Caco-2 (cell line): Measurements from ENCODE around the gene MAML2. TPM values are rescaled to one million over a fixed set of nuclear protein-coding genes. Genes with fewer than 3 reads are reported as not detected.

Experiments used
- BruUV-seq: library from RNA; stranded (reverse); fragments of 400-500 nt; replicated peaks from 2 replicates; lab custom pipeline; 2021; lab: Mats Ljungman, UMichigan
- CTCF ChIA-PET: fragments of 300-600 bp; sonication (Branson Sonifier 250); formaldehyde crosslinking; loops from one replicate; lab custom pipeline; 2022; ENCODE audit warnings: antibody characterized with exemption; lab: Charles Lee
- POLR2A ChIA-PET: fragments of 300-600 bp; sonication (Branson Sonifier 250); formaldehyde crosslinking; loops from one replicate; lab custom pipeline; 2022; ENCODE audit warnings: antibody characterized with exemption; lab: Charles Lee
- DNase-seq, 2 experiments: peaks; one replicate each; pipeline versions ENCODE4 v3.0.0 to v3.0.0-alpha.2; 2020 to 2022
- H3K27me3 ChIP-seq: replicated peaks from 2 replicates; pipeline ENCODE4 v1.6.0; 2011; ENCODE audit warnings: low read length; ENCODE audit not compliant: control insufficient read depth, insufficient read depth
- H3K36me3 ChIP-seq: 2 replicates; pipeline ENCODE4 v1.5.1; 2011; ENCODE audit warnings: low read length; ENCODE audit not compliant: control insufficient read depth, insufficient read depth
- H3K4me1 ChIP-seq: fragments of 250-450 bp; sonication (Bioruptor Pico); 2 replicates; pipeline ENCODE4 v1.5.1; 2020; ENCODE audit warnings: mild to moderate bottlenecking
- H3K4me3 ChIP-seq: 2 replicates; pipeline ENCODE4 v1.5.1; 2011; ENCODE audit warnings: low read depth, mild to moderate bottlenecking, control low read depth, low read length
- H3K9me3 ChIP-seq: fragments of 250-450 bp; sonication (Bioruptor Pico); 2 replicates; pipeline ENCODE4 v1.5.1; 2020; ENCODE audit warnings: mild to moderate bottlenecking, moderate library complexity
- H3K27ac Mint-ChIP-seq: one replicate; pipeline ENCODE4 v1.8.0; 2022; ENCODE audit warnings: mixed read lengths; ENCODE audit not compliant: unreplicated experiment
- H3K27me3 Mint-ChIP-seq: one replicate; pipeline ENCODE4 v1.8.0; 2022; ENCODE audit warnings: mixed read lengths; ENCODE audit not compliant: insufficient read depth, unreplicated experiment
- H3K36me3 Mint-ChIP-seq: one replicate; pipeline ENCODE4 v1.8.0; 2022; ENCODE audit warnings: mild to moderate bottlenecking, mixed read lengths; ENCODE audit not compliant: insufficient read depth, unreplicated experiment
- H3K4me1 Mint-ChIP-seq: one replicate; pipeline ENCODE4 v1.8.0; 2022; ENCODE audit warnings: low read depth, mixed read lengths; ENCODE audit not compliant: unreplicated experiment
- H3K4me3 Mint-ChIP-seq: one replicate; pipeline ENCODE4 v1.8.0; 2022; ENCODE audit warnings: mild to moderate bottlenecking, moderate library complexity, mixed read lengths; ENCODE audit not compliant: unreplicated experiment
- H3K9me3 Mint-ChIP-seq: one replicate; pipeline ENCODE4 v1.8.0; 2022; ENCODE audit warnings: mixed read lengths; ENCODE audit not compliant: unreplicated experiment
- intact Hi-C: fragments of 100-400 bp; cut with micrococcal nuclease; formaldehyde crosslinking; loops from one replicate; pipeline ENCODE4 v1.10.0; 2022; ENCODE audit not compliant: unreplicated experiment
- total RNA-seq: library from RNA; stranded (reverse); gene quantifications from 2 replicates; pipeline ENCODE4 v1.2.3, GENCODE V29; 2022
- TF ChIP-seq, protein P1 (sequence below), 2 experiments: fragments of 200-600 bp in 1 of 2; IDR thresholded peaks; 1 replicate in 1 of 2; 2 replicates in 1 of 2; pipeline versions ENCODE4 v1.5.1 to v1.8.0; 2011 to 2022; ENCODE audit warnings: antibody characterized with exemption in 1 of 2, control low read depth in 1 of 2, inconsistent platforms in 1 of 2, low read depth in 1 of 2, low read length in 1 of 2, mild to moderate bottlenecking in 1 of 2, moderate library complexity in 1 of 2; ENCODE audit not compliant: insufficient read depth in 1 of 2, severe bottlenecking in 1 of 2, unreplicated experiment in 1 of 2

The MAML2 gene
- total RNA-seq, 1 experiment from 2014 or later: 11.5 TPM

DNA sequence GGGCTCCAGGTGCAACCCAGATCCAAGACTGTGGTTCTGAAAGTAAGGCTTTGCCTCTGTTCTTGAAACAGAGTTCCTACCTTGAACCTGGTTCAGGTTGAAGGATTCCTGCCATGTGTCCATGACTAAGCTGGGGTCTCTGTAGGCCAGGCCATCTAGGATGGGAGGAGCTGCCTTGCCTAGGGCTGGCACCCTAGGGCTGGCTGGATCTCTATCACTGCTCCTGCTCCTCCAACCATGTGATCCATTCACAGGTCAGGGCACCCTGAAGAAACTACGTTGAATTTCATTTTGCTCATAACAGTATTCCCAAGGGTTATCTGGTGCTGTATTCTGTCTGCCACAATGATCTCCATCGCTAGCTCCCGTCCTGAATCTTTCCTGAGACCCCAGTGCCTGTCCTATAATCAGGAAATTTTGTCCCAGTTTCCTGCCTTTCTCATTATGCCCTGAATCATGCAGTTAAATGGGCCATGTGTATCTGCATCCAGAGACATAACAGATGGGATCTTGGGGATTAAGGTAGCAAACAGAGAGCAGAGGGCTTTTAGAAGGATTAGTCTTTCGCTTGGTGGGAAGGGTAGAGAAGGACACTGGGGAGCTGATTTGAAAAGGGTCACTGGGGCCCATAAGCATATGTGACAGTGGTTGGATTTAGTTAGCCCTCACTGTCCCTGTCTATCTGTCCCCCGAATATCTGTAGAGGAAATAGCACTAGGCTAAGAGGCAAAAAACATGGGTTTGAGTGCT lies 320.9 kb downstream of the MAML2 start:
- Histone ChIP-seq H3K9me3 (no peaks in the 10 kb centered on the region), H3K4me1 (no peaks in the 10 kb centered on the region), H3K36me3 (no peaks in the 10 kb centered on the region), H3K4me3 (no peak overlapping the region), H3K27me3 (no peaks in the 10 kb centered on the region)
- TF ChIP-seq, protein P1, sequence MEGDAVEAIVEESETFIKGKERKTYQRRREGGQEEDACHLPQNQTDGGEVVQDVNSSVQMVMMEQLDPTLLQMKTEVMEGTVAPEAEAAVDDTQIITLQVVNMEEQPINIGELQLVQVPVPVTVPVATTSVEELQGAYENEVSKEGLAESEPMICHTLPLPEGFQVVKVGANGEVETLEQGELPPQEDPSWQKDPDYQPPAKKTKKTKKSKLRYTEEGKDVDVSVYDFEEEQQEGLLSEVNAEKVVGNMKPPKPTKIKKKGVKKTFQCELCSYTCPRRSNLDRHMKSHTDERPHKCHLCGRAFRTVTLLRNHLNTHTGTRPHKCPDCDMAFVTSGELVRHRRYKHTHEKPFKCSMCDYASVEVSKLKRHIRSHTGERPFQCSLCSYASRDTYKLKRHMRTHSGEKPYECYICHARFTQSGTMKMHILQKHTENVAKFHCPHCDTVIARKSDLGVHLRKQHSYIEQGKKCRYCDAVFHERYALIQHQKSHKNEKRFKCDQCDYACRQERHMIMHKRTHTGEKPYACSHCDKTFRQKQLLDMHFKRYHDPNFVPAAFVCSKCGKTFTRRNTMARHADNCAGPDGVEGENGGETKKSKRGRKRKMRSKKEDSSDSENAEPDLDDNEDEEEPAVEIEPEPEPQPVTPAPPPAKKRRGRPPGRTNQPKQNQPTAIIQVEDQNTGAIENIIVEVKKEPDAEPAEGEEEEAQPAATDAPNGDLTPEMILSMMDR (IDR thresholded peaks at IDR 0.05; ENCODE audit: insufficient read depth in 1 of 2, low read depth in 1 of 2, low read length in 1 of 2, severe bottlenecking in 1 of 2, unreplicated experiment in 1 of 2): no peak
- H3K36me3 Mint-ChIP-seq: no peaks in the 10 kb centered on the region
- ChIA-PET CTCF (no interaction called here), POLR2A (no interaction called here)
- no peak for DNase-seq
- no peaks in the 10 kb centered on the region for H3K4me1 Mint-ChIP-seq
- no peaks in the 10 kb centered on the region for H3K27me3 Mint-ChIP-seq
- no peak overlapping the region for H3K27ac Mint-ChIP-seq
- H3K9me3 Mint-ChIP-seq: no peaks in the 10 kb centered on the region
- H3K4me3 Mint-ChIP-seq: no peak overlapping the region
- no TSS peak for BruUV-seq
- intact Hi-C loops: no loop called here

DNA sequence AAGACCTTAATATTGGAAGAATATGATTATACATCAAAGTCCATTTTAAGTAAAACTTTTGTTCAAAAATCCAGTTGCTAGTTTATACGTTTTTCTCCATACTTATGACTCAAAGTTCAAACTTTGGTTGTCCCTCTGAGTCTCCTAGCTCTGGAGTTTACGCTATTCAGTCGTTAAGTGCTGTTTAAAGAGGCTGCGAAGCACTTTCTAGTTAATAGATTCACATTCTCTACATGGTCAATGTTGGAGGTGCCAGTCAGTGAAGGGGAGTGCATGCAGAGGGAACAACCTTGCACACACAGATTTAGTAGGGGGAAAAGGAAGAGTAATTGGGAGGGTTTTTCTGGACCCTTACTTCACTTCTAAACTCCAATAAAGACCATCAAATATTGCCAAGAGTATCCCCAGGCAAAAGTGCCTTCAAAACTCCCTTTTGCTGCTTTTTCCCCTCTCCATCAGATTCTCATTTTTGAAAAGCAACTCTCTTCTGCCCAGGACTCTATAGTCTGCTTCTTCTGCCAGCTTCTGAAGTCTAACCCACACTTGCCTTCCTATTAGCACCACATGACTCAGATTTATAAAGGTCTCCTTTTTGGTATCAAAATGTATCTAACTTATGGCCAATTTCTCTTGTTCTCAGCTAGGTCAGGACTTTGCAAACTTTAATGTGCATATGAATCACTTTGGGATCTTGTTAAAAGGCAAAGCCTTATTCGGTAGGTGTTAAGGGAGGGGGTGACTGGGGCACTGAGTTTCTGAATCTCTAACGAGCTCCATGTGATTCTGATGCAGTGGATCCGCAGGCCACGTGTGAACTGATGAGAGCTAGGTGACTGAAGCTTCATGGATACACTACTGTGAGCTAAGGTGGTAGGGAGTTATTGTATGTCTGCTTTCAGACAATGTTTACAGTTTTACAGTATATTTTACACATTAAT lies 322.9 kb downstream of the MAML2 start:
- Histone ChIP-seq H3K27me3 (no peaks in the 10 kb centered on the region), H3K9me3 (no peaks in the 10 kb centered on the region), H3K36me3 (no peaks in the 10 kb centered on the region), H3K4me3 (no peak overlapping the region), H3K4me1 (peaks cover 10% of the 10 kb centered on the region)
- no peak for DNase-seq
- POLR2A ChIA-PET: interaction anchor here (0.6 kb wide), 1 partner anchor 33 kb away, joined by 3 read pairs; no protein-coding TSS in a partner anchor
- Mint-ChIP-seq H3K4me3 (no peak overlapping the region), H3K27ac (no peak overlapping the region), H3K27me3 (no peaks in the 10 kb centered on the region), H3K4me1 (peaks cover 6% of the 10 kb centered on the region), H3K9me3 (no peaks in the 10 kb centered on the region), H3K36me3 (no peaks in the 10 kb centered on the region)
- BruUV-seq: no TSS peak
- TF ChIP-seq, protein P1 (IDR thresholded peaks at IDR 0.05; ENCODE audit: insufficient read depth in 1 of 2, low read depth in 1 of 2, low read length in 1 of 2, severe bottlenecking in 1 of 2, unreplicated experiment in 1 of 2): no peak
- intact Hi-C loops: loop anchor here (5.0 kb wide), 1 partner anchor 173 kb away; no protein-coding TSS in a partner anchor
- CTCF ChIA-PET: no interaction called here

DNA sequence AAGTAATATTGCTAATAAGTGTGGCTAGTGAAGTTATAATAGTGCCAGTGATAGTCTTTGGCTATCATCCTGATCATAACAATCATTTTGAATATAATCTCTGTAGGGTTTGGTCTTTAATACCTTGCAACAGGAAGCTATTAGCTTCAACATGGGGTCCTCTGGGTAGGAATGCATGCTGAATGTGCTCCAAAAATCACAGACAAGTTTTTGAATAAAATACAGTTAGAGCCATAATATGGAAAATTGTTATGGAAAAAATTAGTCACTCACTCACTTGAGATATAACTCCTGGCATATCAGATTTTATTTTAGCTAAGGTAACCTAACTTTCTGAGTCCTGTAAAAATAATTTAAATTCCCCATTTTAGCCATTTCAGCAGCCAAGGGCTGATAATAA lies 323.7 kb downstream of the MAML2 start:
- ChIA-PET POLR2A (interaction anchor here (0.6 kb wide), 1 partner anchor 32 kb away, joined by 3 read pairs; no protein-coding TSS in a partner anchor), CTCF (no interaction called here)
- Histone ChIP-seq H3K9me3 (no peaks in the 10 kb centered on the region), H3K4me3 (no peak overlapping the region), H3K4me1 (peaks cover 16% of the 10 kb centered on the region), H3K27me3 (no peaks in the 10 kb centered on the region), H3K36me3 (no peaks in the 10 kb centered on the region)
- no TSS peak for BruUV-seq
- Mint-ChIP-seq H3K9me3 (no peaks in the 10 kb centered on the region), H3K27ac (no peak overlapping the region), H3K27me3 (no peaks in the 10 kb centered on the region), H3K4me1 (peaks cover 6% of the 10 kb centered on the region), H3K4me3 (no peak overlapping the region), H3K36me3 (no peaks in the 10 kb centered on the region)
- TF ChIP-seq, protein P1 (IDR thresholded peaks at IDR 0.05; ENCODE audit: insufficient read depth in 1 of 2, low read depth in 1 of 2, low read length in 1 of 2, severe bottlenecking in 1 of 2, unreplicated experiment in 1 of 2): no peak
- DNase-seq: no peak
- intact Hi-C loops: loop anchor here (5.0 kb wide), 1 partner anchor 172 kb away; no protein-coding TSS in a partner anchor
